Fibroblast of lung (primary cell): Measurements from ENCODE around the gene ERICH6B. TPM values are rescaled to one million over a fixed set of nuclear protein-coding genes. Genes with fewer than 3 reads are reported as not detected.

Source experiments
- DNase-seq, 2 donors: peaks; one replicate each; pipeline versions ENCODE4 v3.0.0 to v3.0.0-alpha.2; 2010; ENCODE audit warnings: low read depth in 2 of 2
- H2AFZ ChIP-seq: 2 replicates; pipeline ENCODE4 v1.5.1; 2012; ENCODE audit warnings: low read length, control low read depth, inconsistent platforms
- H3K27ac ChIP-seq: 2 replicates; pipeline ENCODE4 v1.5.1; 2011; ENCODE audit warnings: low read length, control low read depth; ENCODE audit not compliant: insufficient read depth
- H3K27me3 ChIP-seq: 2 replicates; pipeline ENCODE4 v1.5.1; 2011; ENCODE audit warnings: mild to moderate bottlenecking, low read length; ENCODE audit not compliant: control insufficient read depth, insufficient read depth
- H3K36me3 ChIP-seq: 2 replicates; pipeline ENCODE4 v1.5.1; 2011; ENCODE audit warnings: low read length; ENCODE audit not compliant: control insufficient read depth, insufficient read depth
- H3K4me1 ChIP-seq: 2 replicates; pipeline ENCODE4 v1.5.1; 2011; ENCODE audit warnings: low read length; ENCODE audit not compliant: control insufficient read depth, insufficient read depth; ENCODE audit errors: extremely low read depth
- H3K4me2 ChIP-seq: 2 replicates; pipeline ENCODE4 v1.5.1; 2011; ENCODE audit warnings: low read length, control low read depth; ENCODE audit not compliant: insufficient read depth; ENCODE audit errors: extremely low read depth
- H3K4me3 ChIP-seq, 4 experiments: fragments of 200-600 bp in 1 of 4; sonication (generic) in 1 of 4; replicated peaks in 1 of 4; 2 replicates each; pipeline ENCODE4 v1.5.1; 2011 to 2016; ENCODE audit warnings: low read length in 4 of 4, low read depth in 3 of 4, mild to moderate bottlenecking in 3 of 4, control low read depth in 2 of 4, inconsistent platforms in 1 of 4, mixed read lengths in 1 of 4; ENCODE audit not compliant: insufficient read depth in 1 of 4; ENCODE audit errors: control extremely low read depth in 1 of 4
- H3K79me2 ChIP-seq: 2 replicates; pipeline ENCODE4 v1.5.1; 2012; ENCODE audit warnings: mild to moderate bottlenecking, low read length, inconsistent platforms; ENCODE audit not compliant: control insufficient read depth, insufficient read depth
- H3K9ac ChIP-seq: 2 replicates; pipeline ENCODE4 v1.5.1; 2011; ENCODE audit warnings: mild to moderate bottlenecking, low read length, control low read depth; ENCODE audit not compliant: insufficient read depth
- H3K9me3 ChIP-seq: 2 replicates; pipeline ENCODE4 v1.5.1; 2012; ENCODE audit warnings: low read depth, low read length; ENCODE audit not compliant: control insufficient read depth, insufficient read depth
- H4K20me1 ChIP-seq: 2 replicates; pipeline ENCODE4 v1.5.1; 2011; ENCODE audit warnings: low read length; ENCODE audit not compliant: control insufficient read depth, insufficient read depth; ENCODE audit errors: extremely low read depth
- EZH2 ChIP-seq: IDR thresholded peaks from 2 replicates; pipeline ENCODE4 v1.5.1; 2012; ENCODE audit warnings: low read length, control low read depth, mild to moderate bottlenecking; ENCODE audit errors: missing control alignments
- polyA plus RNA-seq, 2 donors: library from polyadenylated mRNA; depleted of rRNA in 1 of 2; stranded (reverse) in 1 of 2; unstranded in 1 of 2; fragments of >200 nt; gene quantifications; 2 replicates each; pipeline ENCODE4 v1.2.1, GENCODE V29; 2011 to 2012; ENCODE audit warnings: missing spikeins in 1 of 2
- total RNA-seq: library from RNA; depleted of rRNA; stranded (reverse); fragments of >200 nt; gene quantifications from 2 replicates; pipeline ENCODE4 v1.2.1, GENCODE V29; 2014
- TF ChIP-seq, protein P1 (sequence below), 2 donors: IDR thresholded peaks in 1 of 2; conservative IDR thresholded peaks in 1 of 2; 1 replicate in 1 of 2; 2 replicates in 1 of 2; pipeline ENCODE4 v1.5.1; 2011 to 2012; ENCODE audit warnings: low read length in 2 of 2, control low read depth in 1 of 2, inconsistent platforms in 1 of 2, low read depth in 1 of 2, mild to moderate bottlenecking in 1 of 2

ERICH6B gene
- total and polyA plus RNA-seq, 2 donors (not counting 1 experiment from before 2014, with no cell fraction given) = not detected

DNA sequence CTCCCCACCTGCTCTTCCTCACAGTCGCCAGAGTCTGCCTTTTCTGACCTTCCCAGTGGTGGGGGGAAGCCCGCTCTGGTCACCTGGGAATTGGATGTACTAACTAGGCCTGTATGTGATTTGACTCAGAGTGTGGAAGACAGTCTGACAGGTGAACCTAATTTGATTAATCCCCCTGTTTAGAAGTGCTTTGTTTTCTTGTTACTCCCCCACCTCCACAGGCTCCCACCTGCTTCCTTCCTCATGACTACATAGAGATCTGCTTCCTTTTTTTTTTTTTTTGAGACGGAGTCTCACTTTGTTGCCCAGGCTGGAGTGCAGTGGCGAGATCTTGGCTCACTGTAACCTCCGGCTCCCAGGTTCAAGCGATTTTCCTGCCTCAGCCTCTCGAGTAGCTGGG is 106.8 kb downstream of the ERICH6B start:
- H3K27ac ChIP-seq = no peak overlapping the region
- no peaks in the 10 kb centered on the region for H4K20me1 ChIP-seq
- H3K27me3 ChIP-seq = no peaks in the 10 kb centered on the region
- H3K4me3 ChIP-seq = no peak overlapping the region
- no peaks in the 10 kb centered on the region for H3K79me2 ChIP-seq
- H3K4me2 ChIP-seq = no peak overlapping the region
- H3K9ac ChIP-seq = no peak overlapping the region
- DNase-seq = no peak
- H2AFZ ChIP-seq = no peak overlapping the region
- H3K4me1 ChIP-seq = no peaks in the 10 kb centered on the region
- peaks cover 12% of the 10 kb centered on the region for H3K36me3 ChIP-seq
- H3K9me3 ChIP-seq = no peaks in the 10 kb centered on the region
- TF ChIP-seq EZH2 = no peak
- TF ChIP-seq, protein P1, sequence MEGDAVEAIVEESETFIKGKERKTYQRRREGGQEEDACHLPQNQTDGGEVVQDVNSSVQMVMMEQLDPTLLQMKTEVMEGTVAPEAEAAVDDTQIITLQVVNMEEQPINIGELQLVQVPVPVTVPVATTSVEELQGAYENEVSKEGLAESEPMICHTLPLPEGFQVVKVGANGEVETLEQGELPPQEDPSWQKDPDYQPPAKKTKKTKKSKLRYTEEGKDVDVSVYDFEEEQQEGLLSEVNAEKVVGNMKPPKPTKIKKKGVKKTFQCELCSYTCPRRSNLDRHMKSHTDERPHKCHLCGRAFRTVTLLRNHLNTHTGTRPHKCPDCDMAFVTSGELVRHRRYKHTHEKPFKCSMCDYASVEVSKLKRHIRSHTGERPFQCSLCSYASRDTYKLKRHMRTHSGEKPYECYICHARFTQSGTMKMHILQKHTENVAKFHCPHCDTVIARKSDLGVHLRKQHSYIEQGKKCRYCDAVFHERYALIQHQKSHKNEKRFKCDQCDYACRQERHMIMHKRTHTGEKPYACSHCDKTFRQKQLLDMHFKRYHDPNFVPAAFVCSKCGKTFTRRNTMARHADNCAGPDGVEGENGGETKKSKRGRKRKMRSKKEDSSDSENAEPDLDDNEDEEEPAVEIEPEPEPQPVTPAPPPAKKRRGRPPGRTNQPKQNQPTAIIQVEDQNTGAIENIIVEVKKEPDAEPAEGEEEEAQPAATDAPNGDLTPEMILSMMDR (conservative IDR thresholded peaks at IDR 0.05 in 1 of 2, IDR thresholded peaks at IDR 0.05 in 1 of 2; ENCODE audit: low read depth in 1 of 2, low read length in 2 of 2) = no peak

DNA sequence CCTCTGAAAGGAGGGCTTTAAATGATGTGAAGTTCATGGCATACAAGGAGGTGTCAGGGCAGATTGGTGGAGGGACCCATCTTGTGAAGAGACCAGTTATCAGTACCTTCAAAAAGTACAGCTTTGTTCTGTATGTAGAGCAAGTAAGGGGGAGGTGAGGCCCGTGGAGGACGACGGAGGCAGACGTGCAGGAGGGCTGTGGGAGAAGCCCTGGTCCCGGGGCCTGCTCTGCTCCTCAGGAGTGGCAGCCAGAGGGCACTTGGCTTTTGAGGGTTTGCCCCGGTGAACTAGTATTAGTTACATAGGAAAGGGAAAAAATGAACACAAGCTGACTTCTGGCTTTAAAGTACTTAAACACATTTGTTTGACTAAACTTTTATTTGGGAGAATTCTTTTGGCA is 108.7 kb downstream of the ERICH6B start:
- Histone ChIP-seq H3K4me3 (no peak overlapping the region), H2AFZ (no peak overlapping the region), H3K27me3 (no peaks in the 10 kb centered on the region), H3K9ac (no peak overlapping the region), H4K20me1 (no peaks in the 10 kb centered on the region), H3K4me1 (no peaks in the 10 kb centered on the region), H3K36me3 (peaks cover 15% of the 10 kb centered on the region), H3K79me2 (peaks cover 5% of the 10 kb centered on the region), H3K9me3 (no peaks in the 10 kb centered on the region), H3K27ac (no peak overlapping the region), H3K4me2 (no peak overlapping the region)
- no peak for DNase-seq
- no peak for TF ChIP-seq EZH2
- TF ChIP-seq, protein P1 (conservative IDR thresholded peaks at IDR 0.05 in 1 of 2, IDR thresholded peaks at IDR 0.05 in 1 of 2; ENCODE audit: low read depth in 1 of 2, low read length in 2 of 2) = no peak

DNA sequence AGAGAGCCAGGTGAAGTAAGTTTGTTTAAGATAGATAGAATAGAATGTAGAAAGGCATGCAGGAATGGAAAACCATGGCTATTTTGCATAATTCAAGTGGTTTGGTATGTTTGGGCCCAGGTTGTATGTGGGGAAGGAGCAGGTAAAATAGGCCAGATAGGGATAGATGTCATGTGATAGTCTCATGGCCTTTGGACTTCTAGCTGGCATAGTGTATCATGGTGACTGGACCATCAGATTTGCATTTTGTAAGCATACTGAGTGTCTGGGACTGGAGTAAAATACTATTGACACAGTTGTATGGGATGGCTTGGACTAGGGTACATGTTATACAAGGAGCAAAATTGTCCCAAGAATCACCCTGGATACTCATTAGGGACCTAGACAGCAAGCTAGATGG is 111.9 kb downstream of the ERICH6B start:
- Histone ChIP-seq H2AFZ (no peak overlapping the region), H3K4me2 (no peak overlapping the region), H3K9me3 (no peaks in the 10 kb centered on the region), H3K79me2 (peaks cover 6% of the 10 kb centered on the region), H3K27me3 (no peaks in the 10 kb centered on the region), H3K4me3 (no peak overlapping the region), H3K9ac (no peak overlapping the region), H3K4me1 (peaks cover 11% of the 10 kb centered on the region), H3K36me3 (peaks cover 11% of the 10 kb centered on the region), H4K20me1 (no peaks in the 10 kb centered on the region), H3K27ac (no peak overlapping the region)
- no peak for DNase-seq
- TF ChIP-seq, protein P1 (conservative IDR thresholded peaks at IDR 0.05 in 1 of 2, IDR thresholded peaks at IDR 0.05 in 1 of 2; ENCODE audit: low read depth in 1 of 2, low read length in 2 of 2) = no peak
- TF ChIP-seq EZH2 = no peak
